Measurements from ENCODE around the gene CYLD. TPM values are rescaled to one million over a fixed set of nuclear protein-coding genes. Genes with fewer than 3 reads are reported as not detected.

Gene CYLD
- total and polyA plus RNA-seq, 2 experiments from 2014 or later: 6.9 to 30.9 TPM

GRCh38 chr16:50808929-50809538 lies 67.1 kb downstream of the CYLD start:
- Histone ChIP-seq H3K27ac (ENCODE audit: low read depth) (no peak overlapping the region), H3K36me3 (ENCODE audit: insufficient read depth) (no peaks in the 10 kb centered on the region), H3K79me2 (replicated peaks; ENCODE audit: insufficient read depth) (no peaks in the 10 kb centered on the region), H3K27me3 (ENCODE audit: insufficient read depth) (no peaks in the 10 kb centered on the region), H3K4me2 (no peak overlapping the region), H3K4me1 (ENCODE audit: insufficient read depth) (peaks cover 7% of the 10 kb centered on the region; the same call in 1 of the 2 replicates), H3K4me3 (no peak overlapping the region), H3F3A (replicated peaks; ENCODE audit: low read depth) (no peaks in the 10 kb centered on the region), H3K9me2 (ENCODE audit: insufficient read depth) (0 out of 2 replicates have a peak, but pooled peaks cover 2% of the 10 kb centered on the region), H2AFZ (no peak overlapping the region), H4K20me1 (replicated peaks; ENCODE audit: insufficient read depth) (no peaks in the 10 kb centered on the region)
- no peaks in the 10 kb centered on the region for H3K36me3 Mint-ChIP-seq (ENCODE audit: low read depth)
- peak; percentile 11 for DNase-seq (ENCODE audit: low spot score)
- H3K27me3 Mint-ChIP-seq (ENCODE audit: insufficient read depth, low read depth, poor library complexity): peaks cover 13% of the 10 kb centered on the region
- no peak overlapping the region for H3K4me3 Mint-ChIP-seq
- peaks cover 20% of the 10 kb centered on the region for H3K4me1 Mint-ChIP-seq
- H3K9me3 Mint-ChIP-seq: no peaks in the 10 kb centered on the region
- H3K27ac Mint-ChIP-seq: peak overlapping the region; percentile 57; the same call in 1 of the 2 replicates
- no peak for TF ChIP-seq REST (IDR thresholded peaks at IDR 0.05; ENCODE audit: unreplicated experiment)
- no peak for TF ChIP-seq ZNF114 (CRISPR knock-in tag; IDR thresholded peaks at IDR 0.05)
- no peak for TF ChIP-seq ETS1 (IDR thresholded peaks at IDR 0.05)
- TF ChIP-seq CTCF (conservative IDR thresholded peaks at IDR 0.05; ENCODE audit: low read depth in 2 of 2): no peak
- no peak for TF ChIP-seq ZNF331 (CRISPR knock-in tag; IDR thresholded peaks at IDR 0.05; ENCODE audit: low read depth)
- TF ChIP-seq NANOG (IDR thresholded peaks at IDR 0.05; ENCODE audit: borderline replicate concordance): no peak
- TF ChIP-seq EZH2 (IDR thresholded peaks at IDR 0.05; ENCODE audit: low read depth, unreplicated experiment): no peak
- no peak for TF ChIP-seq ZNF462 (CRISPR knock-in tag; IDR thresholded peaks at IDR 0.05)
- TF ChIP-seq CREB1 (CRISPR knock-in tag; IDR thresholded peaks at IDR 0.05; ENCODE audit: low read depth): no peak
- TF ChIP-seq STAT1 (IDR thresholded peaks at IDR 0.05; ENCODE audit: unreplicated experiment): no peak
- no peak for TF ChIP-seq POLR2AphosphoS5 (IDR thresholded peaks at IDR 0.05; ENCODE audit: low read depth)
- no peak for TF ChIP-seq JUNB (IDR thresholded peaks at IDR 0.05; ENCODE audit: unreplicated experiment)
- no peak for TF ChIP-seq EZH2phosphoT487 (IDR thresholded peaks at IDR 0.05; ENCODE audit: unreplicated experiment)
- no peak for ATAC-seq

Measured in GM23338 (cell line).